C4-2B (cell line): ENCODE results near the gene VEGFC.

ENCODE experiments used
- H3K27ac ChIP-seq: fragments of 450-650 bp; 2 replicates; pipeline ENCODE4 v1.5.1; 2017
- ZFX ChIP-seq: fragments of 450-650 bp; IDR thresholded peaks from 2 replicates; pipeline ENCODE4 v1.6.1; 2017
- TF ChIP-seq, protein P1 (sequence below): fragments of 450-650 bp; conservative IDR thresholded peaks from 2 replicates; pipeline ENCODE4 v1.5.1; 2017; ENCODE audit warnings: mild to moderate bottlenecking

VEGFC gene

DNA sequence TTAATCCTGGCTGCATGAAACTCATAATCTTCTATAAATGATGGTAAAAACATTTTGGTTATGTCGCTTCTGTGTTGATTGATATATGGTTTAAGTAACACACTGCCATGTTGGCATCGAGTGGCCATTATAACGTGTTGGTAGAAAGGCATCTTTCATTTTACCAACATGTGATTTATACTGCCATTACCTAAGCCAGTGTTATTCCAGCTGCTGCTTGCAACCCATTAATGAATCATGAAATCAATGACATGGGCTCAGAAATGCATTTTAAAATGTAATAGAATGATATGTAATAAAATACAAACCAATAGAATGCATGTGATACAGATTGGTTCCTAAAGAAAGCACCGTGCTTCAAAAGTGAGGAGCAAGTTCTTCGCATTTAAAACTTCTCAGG lies 102.0 kb downstream of the VEGFC start:
- TF ChIP-seq, protein P1, sequence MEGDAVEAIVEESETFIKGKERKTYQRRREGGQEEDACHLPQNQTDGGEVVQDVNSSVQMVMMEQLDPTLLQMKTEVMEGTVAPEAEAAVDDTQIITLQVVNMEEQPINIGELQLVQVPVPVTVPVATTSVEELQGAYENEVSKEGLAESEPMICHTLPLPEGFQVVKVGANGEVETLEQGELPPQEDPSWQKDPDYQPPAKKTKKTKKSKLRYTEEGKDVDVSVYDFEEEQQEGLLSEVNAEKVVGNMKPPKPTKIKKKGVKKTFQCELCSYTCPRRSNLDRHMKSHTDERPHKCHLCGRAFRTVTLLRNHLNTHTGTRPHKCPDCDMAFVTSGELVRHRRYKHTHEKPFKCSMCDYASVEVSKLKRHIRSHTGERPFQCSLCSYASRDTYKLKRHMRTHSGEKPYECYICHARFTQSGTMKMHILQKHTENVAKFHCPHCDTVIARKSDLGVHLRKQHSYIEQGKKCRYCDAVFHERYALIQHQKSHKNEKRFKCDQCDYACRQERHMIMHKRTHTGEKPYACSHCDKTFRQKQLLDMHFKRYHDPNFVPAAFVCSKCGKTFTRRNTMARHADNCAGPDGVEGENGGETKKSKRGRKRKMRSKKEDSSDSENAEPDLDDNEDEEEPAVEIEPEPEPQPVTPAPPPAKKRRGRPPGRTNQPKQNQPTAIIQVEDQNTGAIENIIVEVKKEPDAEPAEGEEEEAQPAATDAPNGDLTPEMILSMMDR: no peak
- TF ChIP-seq ZFX: no peak
- H3K27ac ChIP-seq: no peak overlapping the region

DNA sequence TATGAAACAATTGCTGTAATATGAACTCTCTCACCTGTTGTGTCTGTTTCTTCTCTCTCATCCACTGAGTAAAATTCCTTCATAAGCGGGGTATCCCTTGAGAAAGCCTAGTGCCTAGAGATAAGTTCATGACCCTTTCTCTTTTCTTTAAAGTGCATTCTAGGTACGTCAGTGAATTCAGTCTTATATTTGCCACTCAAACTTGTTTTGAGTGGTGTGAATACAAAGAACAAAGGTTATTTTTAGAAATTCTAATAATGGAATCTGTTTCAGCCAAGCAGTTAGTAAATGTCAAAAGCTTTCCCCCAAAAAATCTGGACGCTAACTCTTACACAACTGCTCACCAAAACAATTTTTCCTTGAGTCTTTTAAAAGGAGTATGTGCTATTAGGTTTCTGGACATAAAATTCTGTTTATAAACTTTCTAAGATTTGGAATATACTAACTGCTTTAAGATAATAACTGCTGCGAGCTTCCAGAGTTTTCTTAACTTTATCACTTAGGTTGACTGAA lies 112.0 kb downstream of the VEGFC start:
- H3K27ac ChIP-seq: no peak overlapping the region
- TF ChIP-seq, protein P1: no peak
- TF ChIP-seq ZFX: no peak

DNA sequence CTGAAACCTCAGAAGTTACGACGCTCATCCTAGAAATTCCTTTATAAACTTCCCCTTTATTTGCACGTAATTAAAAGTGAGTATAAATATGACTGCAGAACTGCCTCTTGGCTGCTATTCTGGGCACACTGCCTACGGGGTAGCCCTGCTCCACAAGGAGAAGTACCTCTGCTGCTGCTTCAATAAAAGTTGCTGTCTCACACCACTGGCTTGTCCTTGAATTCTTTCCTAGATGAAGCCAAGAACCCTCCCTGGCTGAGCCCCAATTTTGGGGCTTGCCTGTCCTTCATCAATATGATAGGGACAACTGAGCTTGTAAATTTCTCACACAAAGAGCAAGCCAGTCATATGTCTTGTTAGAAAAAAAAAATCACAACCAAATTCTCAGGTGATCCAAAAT lies 115.8 kb downstream of the VEGFC start:
- TF ChIP-seq, protein P1: no peak
- TF ChIP-seq ZFX: no peak
- H3K27ac ChIP-seq: no peak overlapping the region

DNA sequence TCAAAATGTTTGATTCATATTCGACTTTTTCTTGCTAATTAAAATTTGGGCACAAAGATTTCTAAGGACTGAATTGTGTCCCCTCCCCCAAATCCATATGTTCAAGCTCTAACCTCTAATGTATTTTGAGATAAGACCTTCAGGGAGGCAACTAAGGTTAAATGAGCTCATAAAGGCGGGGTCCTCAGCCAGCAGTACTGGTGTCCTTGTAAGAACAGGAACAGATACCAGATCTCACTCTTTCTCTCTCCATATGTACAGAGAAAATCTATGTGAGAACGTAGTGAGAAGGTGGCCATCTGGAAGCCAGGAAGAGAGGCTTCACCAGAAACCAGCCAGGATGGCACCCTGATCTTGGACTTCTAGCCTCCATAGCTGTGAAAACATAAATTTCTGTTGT lies 116.9 kb downstream of the VEGFC start:
- no peak for TF ChIP-seq ZFX
- TF ChIP-seq, protein P1: no peak
- H3K27ac ChIP-seq: no peak overlapping the region

DNA sequence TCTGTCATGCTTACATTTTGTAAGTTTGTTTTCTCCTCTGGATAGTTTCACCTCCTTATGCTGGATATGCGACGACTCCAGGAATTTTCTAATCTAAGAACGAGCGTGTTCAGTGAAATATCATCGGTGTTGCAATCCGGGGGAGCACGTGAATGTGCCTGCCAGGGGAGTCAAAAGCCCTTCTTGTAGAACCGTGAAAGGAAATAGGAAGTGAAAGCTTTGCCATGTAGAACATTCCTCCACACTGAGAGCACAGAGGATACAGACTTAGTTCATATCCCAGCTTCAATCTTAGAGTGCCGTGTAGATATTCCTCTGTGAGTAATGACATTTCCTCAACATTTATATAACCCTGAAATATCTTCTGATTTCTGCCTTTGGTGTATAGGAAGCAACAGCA lies 121.2 kb downstream of the VEGFC start:
- TF ChIP-seq ZFX: no peak
- no peak overlapping the region for H3K27ac ChIP-seq

DNA sequence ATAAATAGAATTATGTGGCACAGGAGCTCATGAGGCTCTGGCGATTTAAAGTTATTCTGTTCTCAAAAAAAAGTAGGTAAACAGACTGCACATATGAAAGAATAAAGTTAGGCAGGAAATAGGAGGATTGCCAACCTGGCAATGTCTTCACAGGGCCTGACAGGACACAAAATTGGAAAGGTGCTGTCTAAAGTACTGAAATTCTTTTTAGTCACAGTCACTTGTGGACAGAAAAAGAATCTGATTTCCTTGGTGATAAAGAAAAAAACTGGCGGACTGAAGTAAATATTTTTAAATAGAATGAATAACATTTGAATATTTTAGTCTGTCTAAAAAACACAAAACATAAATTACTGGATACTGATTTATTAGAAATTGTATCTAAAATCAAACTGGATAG lies 124.4 kb downstream of the VEGFC start:
- H3K27ac ChIP-seq: no peak overlapping the region
- TF ChIP-seq, protein P1: no peak
- no peak for TF ChIP-seq ZFX

DNA sequence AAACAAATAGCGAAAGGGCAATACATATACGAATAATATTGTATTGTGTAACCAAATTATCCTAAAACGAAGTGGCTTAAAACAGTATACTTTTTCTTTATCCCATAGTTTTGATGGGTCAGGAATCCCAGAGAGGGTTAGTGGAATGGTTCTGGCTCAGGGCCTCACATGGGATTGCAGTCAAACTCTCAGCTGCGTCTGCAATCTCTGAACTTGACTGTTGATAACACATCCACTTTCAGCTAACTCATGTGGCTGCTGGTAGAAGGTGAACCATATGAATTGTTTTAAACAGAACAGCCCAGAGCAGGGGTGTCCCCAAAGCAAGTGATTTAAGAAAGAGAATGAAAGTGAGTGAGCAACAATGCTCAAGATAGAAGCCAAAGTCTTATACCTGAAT lies 127.8 kb downstream of the VEGFC start:
- H3K27ac ChIP-seq: no peak overlapping the region
- no peak for TF ChIP-seq ZFX
- TF ChIP-seq, protein P1: no peak

DNA sequence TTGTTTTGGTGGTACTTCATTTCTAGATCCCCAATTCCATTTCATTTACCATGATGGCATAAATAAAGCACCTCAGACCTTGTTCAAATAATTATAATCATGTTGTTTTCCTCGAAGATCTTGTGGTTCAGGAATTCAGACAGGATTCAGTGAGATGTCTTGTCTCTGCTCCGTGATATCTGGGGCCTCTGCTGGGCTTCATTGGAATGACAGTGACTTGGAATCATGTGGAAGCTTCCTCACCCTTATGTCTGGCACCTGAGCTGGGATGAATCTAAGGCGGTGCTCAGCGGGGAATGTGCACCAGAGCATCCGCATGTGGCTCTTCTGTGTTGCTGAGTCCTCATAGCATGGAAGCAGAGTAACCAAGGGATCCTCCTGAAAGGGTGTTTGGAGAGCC lies 132.2 kb downstream of the VEGFC start:
- H3K27ac ChIP-seq: no peak overlapping the region
- no peak for TF ChIP-seq ZFX
- TF ChIP-seq, protein P1: 0 out of 2 replicates have a peak, but pooled peaks have one; percentile 8
